Lower leg skin (tissue), 4 donors: ENCODE data around the gene UGT1A8. TPM values are rescaled to one million over a fixed set of nuclear protein-coding genes. Genes with fewer than 3 reads are reported as not detected.

ENCODE experiments used
- DNase-seq, 2 donors: peaks; one replicate each; pipeline ENCODE4 v3.0.0-alpha.2; 2019; ENCODE audit warnings: low spot score in 2 of 2
- H3K4me3 ChIP-seq: fragments of 200-600 bp; sonication (generic); 2 replicates; pipeline ENCODE4 v1.5.1; 2017; ENCODE audit warnings: mild to moderate bottlenecking, low read depth; ENCODE audit not compliant: poor library complexity, severe bottlenecking
- POLR2A ChIP-seq, 2 donors: fragments of 450-650 bp; IDR thresholded peaks; one replicate each; pipeline ENCODE4 v1.6.1; 2016 to 2017; ENCODE audit warnings: antibody characterized with exemption in 2 of 2, mild to moderate bottlenecking in 1 of 2, moderate library complexity in 1 of 2
- WGBS, 2 donors: methylation state at CpG; one replicate each; pipeline ENCODE4 v1.1.5; 2018; 5-methylcytosine and 5-hydroxymethylcytosine counted together
- intact Hi-C: fragments of 100-400 bp; cut with DNase I; formaldehyde crosslinking; loops from one replicate; pipeline ENCODE4 v1.15.0; 2023; ENCODE audit warnings: low total_unique reads
- total RNA-seq, 4 donors: library from RNA; depleted of rRNA; stranded (reverse); fragments of >200 nt; gene quantifications; one replicate each; pipeline ENCODE4 v1.1.0, GENCODE V29; 2016
- TF ChIP-seq, protein P1 (sequence below), 3 donors: fragments of 450-650 bp; IDR thresholded peaks; one replicate each; pipeline ENCODE4 v1.5.1; 2016; ENCODE audit warnings: antibody characterized with exemption in 3 of 3, mild to moderate bottlenecking in 3 of 3, moderate library complexity in 2 of 3

Gene UGT1A8
- total RNA-seq, 4 donors from 2014 or later: not detected

DNA sequence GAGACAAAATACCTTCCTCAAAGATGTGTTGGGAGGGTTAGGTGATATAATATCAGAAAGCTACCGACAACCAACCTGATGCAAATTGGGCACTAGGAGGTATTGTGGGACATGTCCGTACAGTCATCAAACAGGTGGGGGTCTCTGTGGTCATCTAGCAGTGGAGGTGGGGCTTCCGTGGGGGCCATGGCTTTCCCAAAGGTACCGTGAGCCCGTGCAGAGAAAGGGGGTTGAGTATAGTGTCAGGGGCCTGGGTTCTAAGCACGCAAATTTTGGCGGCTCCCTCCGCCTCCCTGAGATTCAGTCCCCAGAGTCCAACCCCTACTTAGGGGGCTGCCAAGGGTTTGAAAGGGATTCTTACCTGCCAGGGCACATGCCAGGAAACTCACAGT, 204.3 kb downstream of the UGT1A8 start:
- no peak overlapping the region for H3K4me3 ChIP-seq
- WGBS, 2 donors: 84 to 96% methylated on average over 7 to 8 of the region's 8 CpGs
- TF ChIP-seq POLR2A (IDR thresholded peaks at IDR 0.05): no peak
- TF ChIP-seq, protein P1, sequence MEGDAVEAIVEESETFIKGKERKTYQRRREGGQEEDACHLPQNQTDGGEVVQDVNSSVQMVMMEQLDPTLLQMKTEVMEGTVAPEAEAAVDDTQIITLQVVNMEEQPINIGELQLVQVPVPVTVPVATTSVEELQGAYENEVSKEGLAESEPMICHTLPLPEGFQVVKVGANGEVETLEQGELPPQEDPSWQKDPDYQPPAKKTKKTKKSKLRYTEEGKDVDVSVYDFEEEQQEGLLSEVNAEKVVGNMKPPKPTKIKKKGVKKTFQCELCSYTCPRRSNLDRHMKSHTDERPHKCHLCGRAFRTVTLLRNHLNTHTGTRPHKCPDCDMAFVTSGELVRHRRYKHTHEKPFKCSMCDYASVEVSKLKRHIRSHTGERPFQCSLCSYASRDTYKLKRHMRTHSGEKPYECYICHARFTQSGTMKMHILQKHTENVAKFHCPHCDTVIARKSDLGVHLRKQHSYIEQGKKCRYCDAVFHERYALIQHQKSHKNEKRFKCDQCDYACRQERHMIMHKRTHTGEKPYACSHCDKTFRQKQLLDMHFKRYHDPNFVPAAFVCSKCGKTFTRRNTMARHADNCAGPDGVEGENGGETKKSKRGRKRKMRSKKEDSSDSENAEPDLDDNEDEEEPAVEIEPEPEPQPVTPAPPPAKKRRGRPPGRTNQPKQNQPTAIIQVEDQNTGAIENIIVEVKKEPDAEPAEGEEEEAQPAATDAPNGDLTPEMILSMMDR (IDR thresholded peaks at IDR 0.05): no peak
- intact Hi-C loops: no loop called here
- DNase-seq: no peak

DNA sequence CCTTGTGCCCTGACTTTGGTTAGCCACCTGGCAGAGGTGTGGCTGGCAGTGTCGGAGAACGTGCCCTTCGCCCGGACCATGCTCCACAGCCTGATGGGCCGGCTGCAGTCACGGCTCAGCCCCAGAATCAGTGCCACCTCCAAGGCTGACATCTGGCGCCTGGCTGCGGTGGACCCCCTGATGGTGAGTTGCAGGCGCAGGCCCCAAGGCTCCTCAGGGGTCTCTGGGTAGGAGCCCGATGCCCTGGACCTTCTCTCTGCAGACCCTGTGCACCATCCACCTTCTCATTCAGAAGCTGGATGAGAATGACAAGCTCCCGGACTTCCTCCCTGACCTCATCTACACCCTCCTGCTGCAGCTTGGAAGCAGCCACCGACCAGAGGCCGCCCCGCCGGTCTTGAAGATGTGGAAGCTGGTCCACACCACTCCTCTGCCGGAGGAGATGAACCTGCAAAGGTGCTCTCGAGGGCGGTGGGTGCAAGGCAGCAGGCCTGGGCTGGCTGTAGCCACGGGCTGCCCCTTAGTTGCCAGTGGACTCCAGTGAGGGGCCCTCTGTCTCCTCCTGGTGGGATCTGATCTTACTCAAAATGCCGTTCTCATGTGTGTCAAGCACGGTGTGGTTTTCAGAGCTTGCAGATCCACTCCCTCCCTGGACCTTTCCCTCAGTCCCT, 204.8 kb downstream of the UGT1A8 start:
- 89 to 92% methylated on average over 15 of the region's 21 CpGs for WGBS, 2 donors
- H3K4me3 ChIP-seq: no peak overlapping the region
- peak in 1 of 2 donors; percentile 74 for DNase-seq
- intact Hi-C loops: no loop called here
- no peak for TF ChIP-seq POLR2A (IDR thresholded peaks at IDR 0.05)
- TF ChIP-seq, protein P1 (IDR thresholded peaks at IDR 0.05): no peak

Other genes starting within 250 kb of the UGT1A8 start
- gene USP40, start 50.9 kb upstream of the UGT1A8 start, total RNA-seq: 10 to 100 TPM; 26.9 to 38.7 (median 37.4) TPM
- under 1 TPM in 1 of 4 donors, not detected in 3; 0.36 TPM for gene UGT1A10, start 18.8 kb downstream of the UGT1A8 start, total RNA-seq
- gene UGT1A9, start 54.3 kb downstream of the UGT1A8 start, total RNA-seq: not detected
- gene UGT1A7, start 64.3 kb downstream of the UGT1A8 start, total RNA-seq: 1 to 10 TPM in 2 of 4 donors, under 1 TPM in 2; 0.21 to 6.9 (median 1.6) TPM
- 10 to 100 TPM; 11.5 to 35.6 (median 14.4) TPM for gene UGT1A6, start 75.3 kb downstream of the UGT1A8 start, total RNA-seq
- gene UGT1A5, start 95.3 kb downstream of the UGT1A8 start, total RNA-seq: 1 to 10 TPM in 1 of 4 donors, under 1 TPM in 2, not detected in 1; 0.32 to 1.7 (median 0.80) TPM
- 1 to 10 TPM; 1.0 to 2.9 (median 2.4) TPM for gene UGT1A4, start 101.1 kb downstream of the UGT1A8 start, total RNA-seq
- gene UGT1A3, start 111.4 kb downstream of the UGT1A8 start, total RNA-seq: 1 to 10 TPM in 1 of 4 donors, under 1 TPM in 2, not detected in 1; 0.30 to 1.1 (median 0.54) TPM
- under 1 TPM; 0.21 to 0.80 (median 0.36) TPM for gene UGT1A1, start 142.6 kb downstream of the UGT1A8 start, total RNA-seq
- under 1 TPM in 2 of 4 donors, not detected in 2; 0.26 to 0.61 TPM for gene MROH2A, start 160.7 kb downstream of the UGT1A8 start, total RNA-seq
- gene HJURP, start 236.9 kb downstream of the UGT1A8 start, total RNA-seq: 1 to 10 TPM; 1.2 to 4.4 (median 3.5) TPM